IMR-90 (cell line): ENCODE data around the gene ADCY2. TPM values are rescaled to one million over a fixed set of nuclear protein-coding genes. Genes with fewer than 3 reads are reported as not detected.

Source experiments
- ATAC-seq: fragments of 200-7000 bp; cut with Tn5 transposase; 2 replicates; pipeline ENCODE4 v1.9.1; 2020; ENCODE audit warnings: low read depth, mild to moderate bottlenecking, moderate library complexity
- BruUV-seq: library from RNA; stranded (reverse); fragments of 400-500 nt; replicated peaks from 2 replicates; lab custom pipeline; 2021; lab: Mats Ljungman, UMichigan
- CTCF ChIA-PET: fragments of 300-600 bp; formaldehyde crosslinking; extraction: SDS; loops from one replicate; lab custom pipeline; 2021; ENCODE audit warnings: antibody characterized with exemption; lab: Yijun Ruan, JAX
- POLR2A ChIA-PET: fragments of 300-600 bp; sonication (Branson Sonifier 250); formaldehyde crosslinking; loops from one replicate; lab custom pipeline; 2022; ENCODE audit warnings: antibody characterized with exemption; ENCODE audit not compliant: unreplicated experiment; lab: Charles Lee
- DNase-seq: peaks from one replicate; pipeline ENCODE4 v3.0.0; 2013
- H2AFZ ChIP-seq: replicated peaks from 2 replicates; pipeline ENCODE3; 2013; ENCODE audit warnings: low read length, mild to moderate bottlenecking; ENCODE audit not compliant: poor library complexity
- H2AK5ac ChIP-seq: 2 replicates; pipeline ENCODE4 v1.6.1; 2013; ENCODE audit warnings: low read depth, low read length, inconsistent platforms
- H2AK9ac ChIP-seq: replicated peaks from 2 replicates; pipeline ENCODE3; 2013; ENCODE audit warnings: mild to moderate bottlenecking, low read depth, low read length, moderate library complexity; ENCODE audit not compliant: poor library complexity
- H2BK120ac ChIP-seq: 2 replicates; pipeline ENCODE4 v1.6.1; 2013; ENCODE audit warnings: low read depth, low read length, inconsistent platforms
- H2BK15ac ChIP-seq: 3 replicates; pipeline ENCODE4 v1.6.1; 2013; ENCODE audit warnings: low read depth, low read length, inconsistent platforms
- H2BK20ac ChIP-seq: 2 replicates; pipeline ENCODE4 v1.6.1; 2013; ENCODE audit warnings: low read depth, mild to moderate bottlenecking, inconsistent platforms, low read length, moderate library complexity
- H2BK5ac ChIP-seq: 2 replicates; pipeline ENCODE4 v1.6.1; 2013; ENCODE audit warnings: mild to moderate bottlenecking, low read depth, low read length, inconsistent platforms; ENCODE audit not compliant: poor library complexity, severe bottlenecking
- H3K14ac ChIP-seq: replicated peaks from 2 replicates; pipeline ENCODE4 v1.6.1; 2013; ENCODE audit warnings: low read depth, low read length, inconsistent platforms
- H3K18ac ChIP-seq: 2 replicates; pipeline ENCODE4 v1.6.1; 2013; ENCODE audit warnings: low read depth, low read length, control low read depth
- H3K23ac ChIP-seq: 2 replicates; pipeline ENCODE4 v1.6.1; 2013; ENCODE audit warnings: low read depth, low read length, inconsistent platforms
- H3K27ac ChIP-seq: 2 replicates; pipeline ENCODE4 v1.5.1; 2013; ENCODE audit warnings: mild to moderate bottlenecking, control low read depth, low read length; ENCODE audit not compliant: insufficient read depth
- H3K27me3 ChIP-seq: 2 replicates; pipeline ENCODE4 v1.6.1; 2013; ENCODE audit warnings: low read length; ENCODE audit not compliant: control insufficient read depth, insufficient read depth
- H3K36me3 ChIP-seq: 2 replicates; pipeline ENCODE4 v1.6.1; 2013; ENCODE audit warnings: low read length, mixed read lengths; ENCODE audit not compliant: control insufficient read depth, insufficient read depth
- H3K4ac ChIP-seq: 2 replicates; pipeline ENCODE4 v1.6.1; 2013; ENCODE audit warnings: low read depth, low read length, inconsistent platforms
- H3K4me1 ChIP-seq: 2 replicates; pipeline ENCODE4 v1.6.1; 2013; ENCODE audit warnings: low read length, mixed read lengths; ENCODE audit not compliant: control insufficient read depth, insufficient read depth
- H3K4me2 ChIP-seq: 2 replicates; pipeline ENCODE4 v1.6.1; 2013; ENCODE audit warnings: low read depth, mild to moderate bottlenecking, control low read depth, low read length, moderate library complexity
- H3K4me3 ChIP-seq: 2 replicates; pipeline ENCODE4 v1.5.1; 2013; ENCODE audit warnings: low read depth, mild to moderate bottlenecking, control low read depth, low read length, moderate library complexity; ENCODE audit not compliant: insufficient read depth
- H3K56ac ChIP-seq: 2 replicates; pipeline ENCODE4 v1.6.1; 2013; ENCODE audit warnings: low read length, inconsistent platforms; ENCODE audit not compliant: insufficient read depth; ENCODE audit errors: extremely low read depth
- H3K79me1 ChIP-seq, 2 experiments: 2 replicates each; pipeline ENCODE4 v1.6.1; 2013; ENCODE audit warnings: low read length in 2 of 2, inconsistent platforms in 1 of 2, low read depth in 1 of 2
- H3K9ac ChIP-seq: 2 replicates; pipeline ENCODE4 v1.6.1; 2013; ENCODE audit warnings: low read depth, low read length, control low read depth
- H3K9me1 ChIP-seq: 2 replicates; pipeline ENCODE4 v1.6.1; 2013; ENCODE audit warnings: low read length, inconsistent platforms; ENCODE audit not compliant: insufficient read depth
- H3K9me3 ChIP-seq: 2 replicates; pipeline ENCODE4 v1.6.1; 2013; ENCODE audit warnings: low read length; ENCODE audit not compliant: control insufficient read depth, insufficient read depth
- H4K20me1 ChIP-seq: 2 replicates; pipeline ENCODE4 v1.6.1; 2013; ENCODE audit warnings: low read length, inconsistent platforms; ENCODE audit not compliant: insufficient read depth
- H4K5ac ChIP-seq: 2 replicates; pipeline ENCODE4 v1.6.1; 2013; ENCODE audit warnings: mild to moderate bottlenecking, low read depth, low read length, control low read depth
- H4K8ac ChIP-seq, 2 experiments: 2 replicates each; pipeline ENCODE4 v1.6.1; 2013; ENCODE audit warnings: low read depth in 2 of 2, low read length in 2 of 2, control low read depth in 1 of 2, inconsistent platforms in 1 of 2
- H4K91ac ChIP-seq: 2 replicates; pipeline ENCODE4 v1.6.1; 2013; ENCODE audit warnings: low read depth, low read length, inconsistent platforms; ENCODE audit not compliant: insufficient read depth
- CEBPB ChIP-seq: IDR thresholded peaks from 2 replicates; pipeline ENCODE4 v1.6.1; 2012; ENCODE audit warnings: low read depth, low read length, improper control_type of control experiment
- FOS ChIP-seq: fragments of 150-350 bp; IDR thresholded peaks from 2 replicates; pipeline ENCODE4 v1.6.1; 2016; ENCODE audit warnings: low read depth, low read length
- MAFK ChIP-seq: IDR thresholded peaks from 2 replicates; pipeline ENCODE4 v1.6.1; 2012; ENCODE audit warnings: low read depth, low read length, improper control_type of control experiment
- MXI1 ChIP-seq: IDR thresholded peaks from 2 replicates; pipeline ENCODE4 v1.6.1; 2012; ENCODE audit warnings: low read depth, mild to moderate bottlenecking, low read length, moderate library complexity, borderline replicate concordance
- POLR2A ChIP-seq: IDR thresholded peaks from 2 replicates; pipeline ENCODE4 v1.6.1; 2012; ENCODE audit warnings: mild to moderate bottlenecking, low read depth, low read length
- RFX5 ChIP-seq: IDR thresholded peaks from 2 replicates; pipeline ENCODE4 v1.8.0; 2012; ENCODE audit warnings: low read depth, mild to moderate bottlenecking, low read length, moderate library complexity
- SMC3 ChIP-seq: fragments of 150-350 bp; IDR thresholded peaks from 2 replicates; pipeline ENCODE4 v1.6.1; 2016; ENCODE audit warnings: low read depth, mild to moderate bottlenecking, antibody characterized with exemption, low read length, moderate library complexity
- WGBS, 2 experiments: methylation state at CpG; one replicate each; pipeline versions ENCODE4 v1.1.5 to v1.1.7; 2013; ENCODE audit warnings: missing lambda C conversion rate in 2 of 2; ENCODE audit not compliant: insufficient read length in 1 of 2; ENCODE audit errors: extremely low coverage in 2 of 2; 5-methylcytosine and 5-hydroxymethylcytosine counted together
- dilution Hi-C: fragments of 300-500 bp; cut with HindIII; formaldehyde crosslinking; loops from one replicate; pipeline ENCODE4 v1.14.3; 2018; ENCODE audit warnings: low sequenced_read_pairs; ENCODE audit not compliant: unreplicated experiment
- in situ Hi-C: fragments of 300-500 bp; cut with MboI; formaldehyde crosslinking; loops from 3 replicates; pipeline ENCODE4 v1.14.3; 2019; ENCODE audit warnings: low sequenced_read_pairs, inconsistent platforms, mixed read lengths
- intact Hi-C: fragments of 100-400 bp; cut with micrococcal nuclease; formaldehyde crosslinking; loops from 2 replicates; pipeline ENCODE4 v1.10.0; 2022
- polyA plus RNA-seq, 3 experiments: library from polyadenylated mRNA; depleted of rRNA; stranded (reverse); fragments of >200 nt; gene quantifications; 2 replicates each; pipeline ENCODE4 v1.2.3, GENCODE V29; 2012; ENCODE audit warnings: low replicate concordance in 1 of 3
- total RNA-seq: library from RNA; depleted of rRNA; stranded (reverse); fragments of >200 nt; gene quantifications from 2 replicates; pipeline ENCODE4 v1.2.3, GENCODE V29; 2012
- TF ChIP-seq, protein P1 (sequence below): conservative IDR thresholded peaks from 2 replicates; pipeline ENCODE4 v1.5.1; 2012; ENCODE audit warnings: mild to moderate bottlenecking, low read depth, low read length, improper control_type of control experiment
- TF ChIP-seq, protein P2 (sequence below): fragments of 150-350 bp; IDR thresholded peaks from 2 replicates; pipeline ENCODE4 v1.6.1; 2017; ENCODE audit warnings: mild to moderate bottlenecking, antibody characterized with exemption, low read length, low read depth

The ADCY2 gene
- total and polyA plus RNA-seq, 2 of the 4 experiments (the other 2 are of a cell fraction), result not detected

DNA sequence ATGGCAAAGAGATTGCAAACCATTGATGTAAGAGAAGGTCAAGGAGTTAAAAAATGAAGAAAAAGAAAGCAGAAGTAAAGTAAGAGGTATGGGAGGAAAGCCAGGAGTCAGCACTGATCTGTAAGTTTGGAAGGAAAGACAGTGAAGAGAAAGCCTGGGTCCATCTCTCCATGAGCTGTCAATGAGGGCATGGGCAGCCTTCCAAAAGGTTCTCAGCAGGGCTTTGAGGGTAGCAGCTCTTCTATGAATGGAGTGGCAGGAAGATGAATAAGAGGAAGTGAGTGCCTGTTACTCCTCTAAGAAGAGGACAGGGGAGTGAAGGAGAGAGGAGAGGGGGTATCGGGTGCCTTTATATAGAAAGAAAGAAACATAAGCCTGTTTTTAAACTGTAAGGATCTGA is 97.1 kb downstream of the ADCY2 start:
- no peak overlapping the region for H3K4me3 ChIP-seq
- ATAC-seq (no peak), DNase-seq (no peak)
- in situ Hi-C loops, result no loop called here
- no peak overlapping the region for H3K23ac ChIP-seq
- no peak overlapping the region for H3K14ac ChIP-seq
- no peaks in the 10 kb centered on the region for H3K79me1 ChIP-seq
- H3K4me1 ChIP-seq, result no peaks in the 10 kb centered on the region
- H3K9ac ChIP-seq, result no peak overlapping the region
- H4K91ac ChIP-seq, result no peak overlapping the region
- no peak overlapping the region for H2BK5ac ChIP-seq
- no peaks in the 10 kb centered on the region for H3K27me3 ChIP-seq
- CTCF ChIA-PET, result no interaction called here
- no peak overlapping the region for H3K18ac ChIP-seq
- no peaks in the 10 kb centered on the region for H3K9me1 ChIP-seq
- H2BK15ac ChIP-seq, result no peak overlapping the region
- no peak overlapping the region for H2BK20ac ChIP-seq
- no peak overlapping the region for H3K4ac ChIP-seq
- H4K20me1 ChIP-seq, result no peaks in the 10 kb centered on the region
- no peak overlapping the region for H2BK120ac ChIP-seq
- no peak overlapping the region for H4K5ac ChIP-seq
- no peak overlapping the region for H2AFZ ChIP-seq
- no TSS peak for BruUV-seq
- POLR2A ChIA-PET, result no interaction called here
- peaks cover 21% of the 10 kb centered on the region for H3K9me3 ChIP-seq
- dilution Hi-C loops, result no loop called here
- no peak overlapping the region for H3K56ac ChIP-seq
- no peak overlapping the region for H2AK9ac ChIP-seq
- TF ChIP-seq, protein P1, sequence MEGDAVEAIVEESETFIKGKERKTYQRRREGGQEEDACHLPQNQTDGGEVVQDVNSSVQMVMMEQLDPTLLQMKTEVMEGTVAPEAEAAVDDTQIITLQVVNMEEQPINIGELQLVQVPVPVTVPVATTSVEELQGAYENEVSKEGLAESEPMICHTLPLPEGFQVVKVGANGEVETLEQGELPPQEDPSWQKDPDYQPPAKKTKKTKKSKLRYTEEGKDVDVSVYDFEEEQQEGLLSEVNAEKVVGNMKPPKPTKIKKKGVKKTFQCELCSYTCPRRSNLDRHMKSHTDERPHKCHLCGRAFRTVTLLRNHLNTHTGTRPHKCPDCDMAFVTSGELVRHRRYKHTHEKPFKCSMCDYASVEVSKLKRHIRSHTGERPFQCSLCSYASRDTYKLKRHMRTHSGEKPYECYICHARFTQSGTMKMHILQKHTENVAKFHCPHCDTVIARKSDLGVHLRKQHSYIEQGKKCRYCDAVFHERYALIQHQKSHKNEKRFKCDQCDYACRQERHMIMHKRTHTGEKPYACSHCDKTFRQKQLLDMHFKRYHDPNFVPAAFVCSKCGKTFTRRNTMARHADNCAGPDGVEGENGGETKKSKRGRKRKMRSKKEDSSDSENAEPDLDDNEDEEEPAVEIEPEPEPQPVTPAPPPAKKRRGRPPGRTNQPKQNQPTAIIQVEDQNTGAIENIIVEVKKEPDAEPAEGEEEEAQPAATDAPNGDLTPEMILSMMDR, result no peak
- TF ChIP-seq MAFK, result no peak
- TF ChIP-seq RFX5, result no peak
- no peak for TF ChIP-seq MXI1
- no peak for TF ChIP-seq CEBPB
- no peak for TF ChIP-seq SMC3
- TF ChIP-seq POLR2A, result no peak
- no peak for TF ChIP-seq FOS
- TF ChIP-seq, protein P2, sequence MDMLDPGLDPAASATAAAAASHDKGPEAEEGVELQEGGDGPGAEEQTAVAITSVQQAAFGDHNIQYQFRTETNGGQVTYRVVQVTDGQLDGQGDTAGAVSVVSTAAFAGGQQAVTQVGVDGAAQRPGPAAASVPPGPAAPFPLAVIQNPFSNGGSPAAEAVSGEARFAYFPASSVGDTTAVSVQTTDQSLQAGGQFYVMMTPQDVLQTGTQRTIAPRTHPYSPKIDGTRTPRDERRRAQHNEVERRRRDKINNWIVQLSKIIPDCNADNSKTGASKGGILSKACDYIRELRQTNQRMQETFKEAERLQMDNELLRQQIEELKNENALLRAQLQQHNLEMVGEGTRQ, result no peak
- H3K27ac ChIP-seq, result no peak overlapping the region
- no peak overlapping the region for H2AK5ac ChIP-seq
- H3K36me3 ChIP-seq, result no peaks in the 10 kb centered on the region
- intact Hi-C loops, result no loop called here
- WGBS, 2 experiments, result 57% methylated on average over 1 of the region's 1 CpG; no CpG with 5 or more reads in 1 of the 2 experiments
- no peak overlapping the region for H4K8ac ChIP-seq
- no peak overlapping the region for H3K4me2 ChIP-seq
